HG03039 (cell line): ENCODE data around the gene EIF3K.

ENCODE experiments used
- ATAC-seq: cut with Tn5 transposase; IDR thresholded peaks from one replicate; pipeline ENCODE4 v1.9.1; 2021; ENCODE audit warnings: mild to moderate bottlenecking, moderate library complexity; ENCODE audit not compliant: unreplicated experiment

Gene EIF3K

DNA sequence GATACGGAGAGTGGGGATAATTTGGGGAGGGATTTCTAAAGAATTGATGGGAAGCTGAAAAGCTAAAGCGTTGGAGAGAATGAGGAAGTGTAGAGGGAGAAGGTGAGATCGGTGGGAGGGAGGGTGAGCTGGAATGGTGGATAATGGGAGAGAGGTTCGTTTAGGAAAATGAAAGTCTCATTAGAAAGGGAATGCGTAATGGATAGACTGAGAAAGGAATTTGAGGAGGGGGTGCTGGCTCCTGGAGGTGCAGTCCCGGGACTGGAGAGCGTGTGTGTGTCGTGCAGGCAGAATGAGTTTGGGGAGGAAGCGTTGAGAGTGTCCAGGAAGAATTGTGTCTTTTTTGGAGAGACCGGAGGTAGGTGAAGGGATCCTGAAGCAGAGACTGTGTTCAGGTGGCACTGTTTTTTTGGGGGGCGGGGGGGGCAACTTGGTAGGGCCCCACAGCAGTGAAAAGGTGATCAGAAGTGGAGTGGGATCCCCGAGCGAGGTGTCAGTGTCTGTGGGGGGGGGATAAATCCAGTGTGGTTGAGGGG is 29.8 kb downstream of the EIF3K start:
- no peak for ATAC-seq

DNA sequence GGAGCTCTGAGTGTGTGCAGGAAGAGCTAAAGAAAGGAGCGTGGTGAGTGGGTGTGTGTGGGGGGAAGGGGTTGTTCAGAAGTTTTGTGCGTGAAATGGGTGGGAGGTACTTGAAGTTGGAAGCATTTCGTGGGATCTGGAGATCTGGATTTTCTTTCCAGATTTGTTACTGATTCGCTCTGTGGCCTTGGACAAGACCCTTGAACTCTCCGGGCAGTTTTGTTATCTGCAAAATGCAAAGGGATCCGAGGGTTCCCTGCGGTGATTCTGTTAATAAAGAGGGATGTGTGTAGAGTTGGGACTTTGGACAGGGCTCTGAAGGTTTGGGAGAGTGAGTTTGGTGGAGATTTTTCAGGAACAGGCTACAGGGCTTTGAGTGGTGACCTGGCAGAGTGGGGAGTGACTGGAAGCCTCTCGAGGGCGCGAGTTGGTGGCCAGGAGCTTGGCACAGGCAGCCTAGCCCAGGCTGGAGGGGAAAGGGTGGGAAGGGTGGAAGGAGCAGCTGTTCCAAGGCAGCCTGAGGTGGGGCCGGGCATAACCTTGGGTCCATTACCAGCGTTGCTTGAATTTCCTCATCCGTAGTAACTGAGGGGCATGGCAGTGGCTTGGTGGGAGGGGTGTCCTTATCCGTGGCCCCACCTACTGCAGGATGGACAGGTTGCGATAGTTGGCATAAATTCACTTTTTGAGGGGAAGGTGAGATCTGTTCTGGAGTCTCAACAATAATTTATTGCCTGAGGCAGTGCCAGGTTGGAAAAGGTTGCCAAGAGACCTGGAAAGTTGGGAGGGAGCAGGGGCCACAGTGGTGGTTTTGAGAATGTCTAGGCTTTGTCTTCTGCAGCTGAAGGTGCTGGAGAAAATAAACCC is 30.6 kb downstream of the EIF3K start:
- no peak for ATAC-seq

DNA sequence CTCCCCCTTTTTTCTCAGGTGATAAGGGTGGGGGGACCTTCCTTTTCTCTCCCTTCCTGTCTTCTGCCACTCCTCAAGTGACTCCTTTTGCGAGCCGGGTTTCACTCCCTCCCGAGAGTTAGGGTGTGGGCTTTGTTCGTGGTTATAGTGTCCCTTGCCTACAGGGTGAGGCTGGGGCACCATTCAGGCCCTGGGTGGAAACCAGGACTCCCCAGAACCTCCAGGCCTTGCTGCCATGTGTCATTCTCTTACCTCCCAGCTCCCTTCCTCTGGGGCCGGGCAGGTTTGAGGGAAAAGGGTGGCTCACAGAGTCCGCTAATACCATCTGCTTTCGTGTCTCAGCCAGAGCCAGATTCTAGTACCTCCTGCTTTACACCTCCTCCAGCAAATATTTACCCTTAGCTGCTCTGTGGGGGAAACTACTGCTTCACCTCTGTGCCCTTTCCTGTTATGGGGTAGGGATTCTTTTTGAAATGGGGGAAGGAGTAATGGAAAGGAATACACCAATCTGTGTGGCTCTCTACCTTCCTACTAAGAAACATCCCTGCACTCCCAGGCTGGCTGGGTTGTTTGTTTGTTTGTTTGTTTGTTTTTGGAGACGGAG is 31.3 kb downstream of the EIF3K start:
- ATAC-seq = no peak

DNA sequence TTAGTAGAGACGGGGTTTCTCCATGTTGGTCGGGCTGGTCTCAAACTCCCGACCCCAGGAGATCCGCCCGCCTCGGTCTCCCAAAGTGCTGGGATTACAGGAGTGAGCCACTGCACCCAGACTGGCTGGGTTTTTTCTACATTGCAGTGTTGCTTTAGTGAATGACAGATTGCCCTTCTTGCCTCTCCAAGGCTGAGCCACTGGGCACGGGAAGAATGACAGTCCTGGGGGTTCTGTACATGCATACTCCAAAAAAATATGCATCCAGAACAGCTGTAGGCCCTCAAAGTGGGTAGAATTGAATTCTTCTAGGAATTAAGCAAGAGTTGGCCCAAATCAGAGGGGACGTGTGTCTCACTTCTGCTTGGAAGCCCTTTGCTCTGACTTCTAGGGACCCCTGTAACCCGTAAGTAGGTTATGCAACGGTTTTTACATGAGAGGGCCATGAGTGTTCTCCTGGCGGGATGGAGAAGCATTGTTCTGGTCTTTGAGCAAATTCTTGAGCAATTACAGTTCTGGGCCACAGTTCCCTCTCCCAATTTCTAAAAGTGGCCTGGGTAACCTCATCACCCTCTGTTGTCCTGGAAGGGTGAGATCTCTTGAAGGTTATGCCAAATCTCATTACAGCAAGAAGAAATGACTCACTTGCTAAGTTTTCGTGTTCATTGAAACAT is 32.1 kb downstream of the EIF3K start:
- no peak for ATAC-seq

DNA sequence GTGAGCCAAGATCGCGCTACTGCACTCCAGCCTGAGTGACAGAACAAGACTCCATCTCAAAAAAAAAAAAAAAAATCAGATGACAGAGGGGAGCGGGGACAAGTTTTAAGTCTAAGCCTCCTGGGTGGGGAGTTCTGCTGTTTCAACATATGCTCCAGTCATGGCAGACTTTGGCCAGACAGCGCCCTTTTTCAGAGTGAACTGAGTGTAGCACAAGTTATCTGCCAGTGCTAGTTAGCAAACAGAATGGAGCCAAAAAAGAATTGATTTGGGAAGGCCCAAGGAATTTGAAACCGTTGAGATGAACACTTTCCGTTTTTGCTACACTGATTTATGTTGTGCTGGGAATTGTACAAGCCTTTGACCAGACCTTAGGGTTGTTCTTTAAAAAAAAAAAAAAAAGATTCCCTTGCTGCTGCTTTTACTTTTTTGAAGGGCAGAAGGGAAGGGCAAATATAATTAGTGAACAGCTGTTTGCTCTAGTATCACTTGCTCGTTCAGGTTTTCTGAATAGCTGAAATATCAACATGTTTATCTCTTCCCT is 34.1 kb downstream of the EIF3K start:
- no peak for ATAC-seq

DNA sequence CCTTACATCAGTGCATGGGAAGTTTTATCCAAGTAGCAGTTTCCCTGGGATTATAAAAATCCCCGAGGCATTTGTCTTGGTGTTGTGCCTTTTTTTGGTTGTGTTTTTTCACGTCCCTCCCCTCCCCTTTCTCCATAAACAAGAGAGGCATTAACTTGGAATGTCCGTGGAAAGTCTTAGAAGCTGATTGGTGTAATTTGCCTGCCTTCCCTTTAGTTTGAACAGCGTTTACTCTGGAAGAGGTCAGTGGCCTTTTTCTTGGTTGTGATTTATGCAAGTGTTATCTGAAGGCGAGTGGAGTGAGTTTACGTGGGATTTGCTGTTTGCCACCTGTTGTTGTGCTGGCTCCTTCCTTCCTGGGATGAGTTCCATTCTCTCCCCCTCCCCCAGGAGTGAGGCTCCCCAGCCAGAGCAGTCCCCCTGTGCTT is 35.7 kb downstream of the EIF3K start:
- ATAC-seq = no peak

DNA sequence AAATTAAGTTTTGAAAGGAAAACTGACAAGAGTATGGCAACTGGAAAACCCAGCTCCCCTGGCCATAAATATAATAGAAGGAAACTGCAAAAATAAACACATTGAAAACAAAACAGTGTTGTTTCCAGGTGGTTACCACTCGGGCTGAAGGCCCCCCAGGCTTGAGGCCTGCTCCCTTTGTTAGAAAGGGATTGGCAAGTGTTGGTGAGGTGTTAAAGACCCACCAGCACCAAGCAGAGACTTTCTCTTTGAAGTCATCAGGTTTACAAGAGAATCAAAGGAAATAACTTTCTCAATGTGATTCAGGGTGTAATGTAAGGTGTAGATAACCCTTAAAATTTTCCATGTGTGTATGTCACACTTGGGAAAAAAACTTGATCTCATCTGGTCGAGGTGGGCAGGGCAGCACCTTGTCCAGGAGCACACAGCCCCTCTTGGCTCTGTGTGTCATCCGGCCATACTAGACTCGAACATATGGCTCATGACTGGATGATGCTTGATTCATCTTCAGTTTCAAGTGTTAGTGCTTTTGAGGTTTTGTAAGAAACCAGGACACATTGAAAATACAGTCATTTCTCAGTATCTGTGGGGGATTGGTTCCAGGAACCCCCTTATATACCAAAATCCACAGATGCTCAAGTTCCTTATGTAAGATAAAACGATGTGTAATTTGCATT is 36.3 kb downstream of the EIF3K start:
- no peak for ATAC-seq

DNA sequence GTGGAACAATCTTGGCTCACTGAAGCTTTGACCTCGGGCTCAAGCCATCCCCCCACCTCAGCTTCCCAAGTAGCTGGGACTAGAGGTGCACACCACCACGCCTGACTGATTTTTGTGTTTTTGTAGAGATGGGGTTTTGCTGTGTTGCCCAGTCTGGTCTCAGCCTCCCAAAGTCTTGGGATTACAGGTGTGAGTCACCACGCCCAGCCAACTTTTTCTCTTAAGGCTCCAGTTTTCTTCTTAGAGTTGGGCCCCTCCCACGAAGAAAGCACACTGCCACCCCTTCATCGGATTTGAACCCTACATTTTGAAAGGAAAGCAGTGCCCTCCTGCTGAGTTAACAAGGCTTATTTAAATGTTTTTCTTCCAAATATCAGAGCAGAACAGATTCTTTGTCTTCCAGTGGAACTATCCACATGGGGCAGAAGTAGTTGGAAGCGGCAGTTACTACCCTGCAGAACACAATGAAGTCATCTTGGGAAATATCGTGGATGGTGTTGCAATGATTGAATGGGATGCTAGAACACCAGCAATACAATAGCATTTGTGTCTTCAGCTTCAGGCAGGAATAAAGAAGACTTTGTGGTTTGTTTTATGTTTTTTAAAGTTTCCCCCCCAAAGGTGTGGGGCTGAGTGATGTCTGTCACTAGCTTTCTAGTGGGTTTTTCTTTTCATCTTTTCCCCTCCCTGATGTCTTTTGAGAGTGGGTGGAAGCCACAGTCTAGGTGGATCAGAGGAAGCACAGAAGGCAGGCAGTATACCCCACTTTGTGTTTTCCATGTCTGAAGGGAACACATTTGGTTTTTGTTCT is 37.4 kb downstream of the EIF3K start:
- no peak for ATAC-seq

DNA sequence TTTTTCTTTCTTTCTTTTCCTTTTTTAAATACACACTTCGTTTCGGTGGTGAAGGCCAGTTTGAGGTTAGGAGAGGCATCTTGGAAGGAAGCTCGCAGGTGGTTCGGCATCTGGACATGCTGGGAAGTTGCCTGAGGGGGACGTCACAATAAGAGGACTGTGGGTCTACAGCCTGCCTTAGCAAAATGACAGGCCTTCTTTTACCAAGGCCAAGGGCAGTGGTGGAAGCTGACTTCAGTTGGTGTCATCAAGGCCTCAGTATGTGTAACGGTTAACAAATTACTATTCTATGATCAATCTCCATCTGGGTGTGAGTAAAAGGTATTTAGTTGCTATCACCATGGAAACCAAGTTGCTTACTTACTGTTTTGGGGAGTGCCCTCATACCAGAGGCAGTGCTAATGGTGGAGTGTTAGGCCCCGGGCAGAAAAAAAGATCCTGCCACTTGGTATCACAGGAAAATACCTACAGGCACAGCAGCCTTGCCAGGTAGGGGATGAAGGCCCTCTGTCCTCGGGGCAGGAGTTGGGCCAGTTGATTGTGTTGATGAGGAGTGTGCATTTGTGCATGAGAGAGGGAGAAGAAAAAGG is 38.7 kb downstream of the EIF3K start:
- no peak for ATAC-seq

DNA sequence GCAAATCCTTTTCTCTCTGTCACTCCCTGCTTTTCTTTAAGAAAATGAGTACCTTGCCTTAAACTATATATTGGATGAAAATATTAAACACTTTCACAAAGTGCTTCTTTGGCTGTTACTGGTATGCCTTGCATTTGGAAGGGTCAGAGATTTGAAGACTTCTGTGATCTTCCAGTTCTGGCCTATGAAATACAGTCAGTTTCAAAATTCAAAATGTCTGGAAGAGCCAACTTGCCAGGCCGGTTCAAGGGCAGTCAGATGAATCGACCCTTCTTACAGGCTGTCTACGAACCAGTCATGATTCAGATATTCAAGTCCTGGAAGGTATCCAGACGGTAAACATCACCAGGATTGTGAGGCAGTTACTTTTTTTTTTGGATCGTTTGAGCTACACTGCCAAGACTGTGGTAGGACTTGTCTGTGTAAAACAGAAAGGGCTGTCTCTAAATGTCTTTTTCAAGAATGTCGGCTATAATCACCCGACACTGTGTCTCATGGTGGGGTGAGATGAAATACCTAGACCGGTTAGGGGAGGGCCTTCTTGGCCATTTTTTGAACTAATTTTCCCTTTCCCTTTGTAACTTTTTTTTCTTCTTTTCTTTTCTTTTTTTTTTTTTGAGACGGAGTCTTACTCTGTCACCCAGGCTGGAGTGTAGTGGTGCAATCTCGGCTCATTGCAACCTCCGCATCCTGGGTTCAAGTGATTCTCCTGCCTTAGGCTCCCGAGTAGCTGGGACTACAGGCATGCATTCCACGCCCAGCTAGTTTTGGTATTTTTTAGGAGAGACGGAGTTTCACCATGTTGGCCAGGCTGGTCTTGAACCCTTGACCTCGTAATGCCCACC is 39.7 kb downstream of the EIF3K start:
- ATAC-seq = no peak

DNA sequence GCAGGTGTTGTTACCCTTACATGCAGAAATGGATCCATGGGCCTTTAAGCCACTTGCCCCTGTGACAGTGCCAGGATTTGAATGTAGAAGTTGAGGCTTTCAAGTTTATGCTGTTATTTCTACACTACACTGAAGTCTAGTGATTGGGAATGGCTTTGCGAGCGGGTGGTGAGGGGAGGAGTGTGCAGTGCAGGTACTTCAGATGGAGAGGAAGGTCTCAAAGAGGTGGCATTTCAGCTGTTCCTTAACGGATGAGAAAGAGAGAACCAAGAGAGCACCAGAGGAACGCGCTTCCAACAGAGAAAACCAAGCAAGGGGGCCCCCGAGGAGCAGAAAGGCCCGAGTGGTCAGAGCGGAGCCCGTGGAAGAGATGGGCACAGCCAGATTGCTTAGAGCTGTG is 41.7 kb downstream of the EIF3K start:
- ATAC-seq = no peak

DNA sequence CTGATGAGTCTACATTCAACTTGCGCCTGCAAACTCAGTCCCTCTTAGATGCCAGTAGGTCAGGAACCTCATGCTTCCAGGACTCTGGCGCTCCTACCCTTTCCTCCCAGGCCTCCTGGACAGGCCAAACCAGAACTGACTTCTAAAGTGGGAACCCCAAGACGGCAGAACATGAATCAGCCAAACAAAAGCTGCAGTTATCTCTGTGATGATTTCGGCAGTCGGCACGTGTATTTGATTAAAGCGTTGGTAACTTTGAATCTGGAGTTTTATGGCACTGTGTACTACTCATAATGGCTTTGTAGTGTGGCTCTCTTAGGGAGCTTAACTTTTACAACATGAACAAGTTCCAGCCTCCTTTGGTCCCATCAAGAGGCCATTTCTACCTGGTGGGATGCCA is 42.1 kb downstream of the EIF3K start:
- no peak for ATAC-seq

DNA sequence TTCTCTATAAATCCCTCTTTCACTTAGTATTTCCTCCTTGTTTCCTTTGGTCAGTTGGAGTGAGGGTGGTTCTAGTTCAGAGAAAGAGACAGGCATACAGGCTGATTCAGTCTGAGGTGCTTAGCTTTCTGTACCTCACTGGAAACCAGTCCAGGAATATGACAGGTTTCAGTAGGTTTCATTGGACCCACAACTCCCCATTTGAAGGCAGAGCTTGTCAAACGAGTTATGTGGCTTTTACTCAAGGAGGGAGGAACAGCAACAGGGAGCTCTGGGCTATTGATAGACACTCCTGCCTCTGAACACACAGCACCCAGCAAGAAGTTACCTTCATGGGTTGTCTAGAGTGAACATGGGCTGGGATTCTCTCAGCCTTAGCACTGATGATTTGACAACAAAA is 43.0 kb downstream of the EIF3K start:
- ATAC-seq = no peak

DNA sequence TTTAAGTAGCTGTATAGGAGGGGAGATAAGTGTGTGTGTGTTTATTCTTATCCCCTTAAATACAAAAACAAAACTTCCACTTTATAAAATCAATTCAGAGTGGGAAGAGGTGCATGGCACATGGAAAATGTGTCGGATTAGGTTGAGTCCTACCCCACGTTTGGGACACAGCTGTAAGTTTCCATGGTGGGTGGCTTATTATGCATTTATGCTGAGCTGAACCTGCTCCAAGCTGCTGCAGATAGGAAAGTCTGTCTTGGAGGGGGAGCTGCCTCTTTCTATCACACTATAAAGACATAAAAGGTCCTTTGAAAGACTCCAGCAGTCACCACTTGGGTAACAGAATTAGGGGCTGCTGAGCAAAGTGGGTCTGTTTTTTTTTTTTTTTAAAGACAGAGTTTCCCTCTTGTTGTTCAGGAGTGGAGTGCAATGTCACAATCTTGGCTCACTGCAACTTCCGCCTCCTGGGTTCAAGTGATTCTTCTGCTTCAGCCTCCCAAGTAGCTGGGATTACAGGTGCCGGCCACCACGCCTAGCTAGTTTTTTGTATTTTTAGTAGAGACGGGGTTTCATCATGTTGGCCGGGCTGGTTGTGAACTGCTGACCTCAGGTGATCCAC is 43.7 kb downstream of the EIF3K start:
- no peak for ATAC-seq

DNA sequence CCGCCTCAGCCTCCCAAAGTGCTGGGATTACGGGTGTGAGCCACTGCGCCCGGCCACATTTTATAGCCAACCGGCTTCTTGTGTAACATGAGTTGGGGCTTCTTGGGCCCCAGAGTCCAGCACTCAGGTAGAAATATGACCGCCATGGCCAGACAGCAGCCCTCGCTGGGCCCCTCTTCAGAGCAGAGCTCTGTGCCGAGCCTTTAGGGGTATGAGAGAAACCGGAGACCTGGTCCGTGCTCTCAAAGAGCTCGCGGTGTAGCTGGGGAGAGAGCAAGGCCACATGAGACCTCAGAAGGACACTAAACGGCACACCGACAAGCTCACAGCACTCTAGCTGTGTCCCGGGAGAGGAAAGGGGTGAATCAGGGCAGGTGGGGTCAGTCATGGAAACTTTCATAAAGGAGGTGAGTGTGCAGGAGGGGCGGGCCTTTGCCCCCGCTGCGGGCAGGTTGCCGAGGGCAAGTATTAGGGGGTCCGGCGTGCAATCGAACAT is 44.2 kb downstream of the EIF3K start:
- no peak for ATAC-seq

DNA sequence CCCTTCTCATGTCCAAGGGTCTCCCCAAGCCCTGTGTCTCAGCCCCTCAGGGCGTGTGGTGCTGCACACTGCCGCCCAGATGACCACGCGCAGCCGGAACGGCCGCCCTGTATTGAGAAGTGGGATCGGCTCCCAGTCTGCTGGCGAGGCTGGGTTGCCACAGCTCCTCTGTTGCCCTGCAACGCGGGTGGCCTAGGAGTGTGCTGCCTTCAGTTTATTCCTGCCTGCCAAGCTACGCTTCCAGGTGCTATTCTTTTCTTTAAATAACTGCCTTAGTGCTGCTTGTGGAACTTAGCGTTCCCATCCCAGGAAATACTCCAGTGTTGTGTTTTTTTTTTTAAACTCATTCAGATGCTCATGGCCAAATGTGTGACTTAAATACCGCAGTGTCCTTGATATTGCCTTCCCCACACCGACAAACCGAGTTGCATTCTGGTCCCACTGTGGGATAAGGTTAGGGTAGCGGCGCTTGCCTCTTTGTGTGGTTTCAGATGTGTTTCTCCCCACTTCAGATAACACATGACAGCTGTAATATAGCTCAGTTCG is 45.0 kb downstream of the EIF3K start:
- no peak for ATAC-seq

DNA sequence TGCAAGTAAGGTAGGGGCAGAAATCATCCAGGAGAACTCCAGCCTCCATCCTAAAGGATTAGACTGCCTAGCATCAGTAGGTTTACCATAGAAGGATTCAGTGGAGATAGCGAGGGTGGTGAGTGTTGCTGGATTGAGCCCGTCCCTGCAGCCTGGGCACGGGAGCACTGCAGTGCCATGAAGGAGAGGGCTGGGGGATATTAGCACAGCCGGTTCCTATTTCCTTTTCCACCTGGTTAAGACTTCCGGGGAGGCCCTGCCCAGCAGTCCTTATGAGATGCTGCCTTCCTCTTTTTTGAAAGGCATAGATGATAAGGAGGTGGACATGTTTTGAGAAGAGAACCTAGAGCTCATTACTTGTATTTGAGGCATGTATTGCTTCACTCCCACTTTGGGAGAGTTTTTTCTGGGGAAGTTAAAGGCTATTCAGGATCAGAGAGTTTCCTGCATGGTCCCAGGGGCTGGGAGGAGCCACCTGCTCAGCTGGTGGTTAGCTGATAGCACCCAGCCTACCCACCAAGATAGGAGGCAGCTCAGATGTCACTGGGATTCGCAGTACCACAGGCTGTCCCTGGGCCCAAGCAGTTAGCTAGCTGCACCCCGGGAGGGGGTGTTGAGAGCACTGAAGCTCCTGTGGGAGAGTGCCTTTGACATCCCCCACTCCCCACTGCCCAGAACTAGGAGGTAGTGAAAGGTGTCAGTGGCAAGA is 45.7 kb downstream of the EIF3K start:
- no peak for ATAC-seq
